K562 (cell line): ENCODE measurements around the gene BICC1. TPM values are rescaled to one million over a fixed set of nuclear protein-coding genes. Genes with fewer than 3 reads are reported as not detected.

Experiments
- ATAC-seq: fragments of 200-7000 bp; cut with Tn5 transposase; 3 replicates; pipeline ENCODE4 v1.9.1; 2020; ENCODE audit warnings: moderate library complexity
- BruUV-seq: library from RNA; stranded (reverse); fragments of 400-500 nt; replicated peaks from 2 replicates; lab custom pipeline; 2021; lab: Mats Ljungman, UMichigan
- CTCF ChIA-PET: fragments of 300-600 bp; formaldehyde crosslinking; extraction: SDS; loops from one replicate; lab custom pipeline; 2021; ENCODE audit warnings: low intra/inter-chr PET ratio; lab: Yijun Ruan, JAX
- POLR2A ChIA-PET: fragments of 300-600, 350-650 bp; sonication (Branson Sonifier 250); formaldehyde crosslinking; extraction: SDS; loops from one replicate; lab custom pipeline; 2021; ENCODE audit warnings: antibody characterized with exemption, inconsistent platforms; lab: Yijun Ruan, JAX
- DNase-seq, 4 experiments: peaks; one replicate each; pipeline versions ENCODE4 v3.0.0 to v3.0.0-alpha.2; 2011 to 2018; ENCODE audit warnings: low spot score in 3 of 4, mixed read lengths in 3 of 4; ENCODE audit errors: extremely low read depth in 1 of 4
- FAIRE-seq: peaks from 2 replicates; lab custom pipeline; 2011; peaks lifted over from hg19 to GRCh38; lab: Jason Lieb, UNC
- H2AFZ ChIP-seq: 2 replicates; pipeline ENCODE4 v1.6.0; 2011; ENCODE audit warnings: low read depth, low read length, control low read depth, inconsistent platforms
- H3K27ac ChIP-seq: fragments of 200-600 bp; 3 replicates; pipeline ENCODE4 v1.8.0; 2011; ENCODE audit warnings: low read depth, mild to moderate bottlenecking, control low read depth, inconsistent platforms, low read length, moderate library complexity, mixed read lengths; ENCODE audit errors: extremely low read depth
- H3K27me3 ChIP-seq, 2 experiments: fragments of 300-600 bp in 1 of 2; 2 replicates in 1 of 2; 3 replicates in 1 of 2; pipeline versions ENCODE4 v1.6.0 to v1.8.0; 2011; ENCODE audit warnings: inconsistent platforms in 2 of 2, low read length in 2 of 2, mild to moderate bottlenecking in 1 of 2, mixed read lengths in 1 of 2, moderate library complexity in 1 of 2; ENCODE audit not compliant: control insufficient read depth in 2 of 2, insufficient read depth in 2 of 2
- H3K36me3 ChIP-seq: fragments of 300-600 bp; 3 replicates; pipeline ENCODE4 v1.8.0; 2011; ENCODE audit warnings: mild to moderate bottlenecking, low read length, inconsistent platforms; ENCODE audit not compliant: control insufficient read depth, insufficient read depth
- H3K4me1 ChIP-seq, 2 experiments: fragments of 200-600 bp in 1 of 2; replicated peaks in 1 of 2; 2 replicates in 1 of 2; 3 replicates in 1 of 2; pipeline versions ENCODE4 v1.5.1 to v1.8.0; 2011; ENCODE audit warnings: inconsistent platforms in 2 of 2, low read length in 2 of 2, mild to moderate bottlenecking in 1 of 2, mixed read lengths in 1 of 2, moderate library complexity in 1 of 2; ENCODE audit not compliant: control insufficient read depth in 2 of 2, insufficient read depth in 2 of 2
- H3K4me2 ChIP-seq: 2 replicates; pipeline ENCODE4 v1.6.1; 2011; ENCODE audit warnings: low read length, control low read depth, inconsistent platforms, mixed read lengths; ENCODE audit not compliant: insufficient read depth
- H3K4me3 ChIP-seq: fragments of 200-600 bp; sonication (generic), shearing (Covaris generic); 2 replicates; pipeline ENCODE4 v1.5.1; 2016; ENCODE audit warnings: control low read depth, inconsistent platforms
- H3K79me2 ChIP-seq: fragments of 200-600 bp; 3 replicates; pipeline ENCODE4 v1.8.0; 2011; ENCODE audit warnings: low read length, inconsistent platforms; ENCODE audit not compliant: control insufficient read depth, insufficient read depth
- H3K9ac ChIP-seq, 2 experiments: 2 replicates each; pipeline versions ENCODE4 v1.6.0 to v1.6.1; 2011; ENCODE audit warnings: low read depth in 2 of 2, low read length in 2 of 2, control low read depth in 1 of 2, inconsistent platforms in 1 of 2, mild to moderate bottlenecking in 1 of 2, mixed read lengths in 1 of 2; ENCODE audit not compliant: insufficient read depth in 1 of 2
- H3K9me1 ChIP-seq: one replicate; pipeline ENCODE4 v1.6.0; 2011; ENCODE audit warnings: inconsistent platforms, mild to moderate bottlenecking, low read length, moderate library complexity; ENCODE audit not compliant: control insufficient read depth, insufficient read depth
- H3K9me3 ChIP-seq: replicated peaks from 2 replicates; pipeline ENCODE4 v1.5.1; 2011; ENCODE audit warnings: low read depth, low read length, inconsistent platforms; ENCODE audit not compliant: control insufficient read depth, insufficient read depth
- H4K20me1 ChIP-seq: replicated peaks from 2 replicates; pipeline ENCODE4 v1.6.1; 2011; ENCODE audit warnings: low read length, inconsistent platforms, mixed read lengths; ENCODE audit not compliant: control insufficient read depth, insufficient read depth
- FOXO4 ChIP-seq: fragments of 450-650 bp; formaldehyde crosslinking; IDR thresholded peaks from 2 replicates; pipeline ENCODE4 v1.4.0; 2020; ENCODE audit warnings: mild to moderate bottlenecking, moderate library complexity
- FOXP1 ChIP-seq: sonication (generic); formaldehyde crosslinking; IDR thresholded peaks from 2 replicates; pipeline ENCODE4 v1.8.0; 2022; ENCODE audit warnings: mild to moderate bottlenecking, missing genetic modification reagents
- IRF2 ChIP-seq: sonication (generic); formaldehyde crosslinking; IDR thresholded peaks from 2 replicates; pipeline ENCODE4 v1.8.1; 2022; ENCODE audit warnings: mild to moderate bottlenecking, missing genetic modification reagents
- KDM2B ChIP-seq: fragments of 250-450 bp; sonication (Bioruptor Pico); IDR thresholded peaks from 2 replicates; pipeline ENCODE4 v1.8.0; 2021; ENCODE audit warnings: mild to moderate bottlenecking, moderate library complexity
- POLR2AphosphoS2 ChIP-seq: IDR thresholded peaks from 2 replicates; pipeline ENCODE4 v1.6.1; 2012; ENCODE audit warnings: low read length, improper control_type of control experiment
- RUNX1 ChIP-seq: sonication (generic); IDR thresholded peaks from 2 replicates; pipeline ENCODE4 v1.6.1; 2016; ENCODE audit warnings: antibody characterized with exemption, low read depth
- SFPQ ChIP-seq: fragments of 200-400 bp; formaldehyde crosslinking; IDR thresholded peaks from 2 replicates; pipeline ENCODE4 v1.6.1; 2017; ENCODE audit warnings: mild to moderate bottlenecking, low read depth, low read length, moderate library complexity
- STAT5A ChIP-seq: IDR thresholded peaks from 2 replicates; pipeline ENCODE4 v1.6.1; 2012; ENCODE audit warnings: low read length, inconsistent platforms, borderline replicate concordance
- ZNF217 ChIP-seq: sonication (generic); formaldehyde crosslinking; IDR thresholded peaks from 2 replicates; pipeline ENCODE4 v1.8.0; 2022; ENCODE audit warnings: mild to moderate bottlenecking, missing genetic modification reagents
- ZNF408 ChIP-seq: fragments of 250-450 bp; sonication (Bioruptor Pico); IDR thresholded peaks from 2 replicates; pipeline ENCODE4 v1.4.0; 2020; ENCODE audit warnings: low read depth, mild to moderate bottlenecking, moderate library complexity
- WGBS: fragments of 100-300 bp; shearing (Covaris generic); methylation state at CpG from one replicate; pipeline ENCODE4 v1.1.6; 2016; ENCODE audit warnings: low coverage, mixed read lengths; ENCODE audit not compliant: insufficient coverage; ENCODE audit errors: missing lambda C conversion rate; 5-methylcytosine and 5-hydroxymethylcytosine counted together
- in situ Hi-C: fragments of 300-500 bp; cut with MboI; formaldehyde crosslinking; loops from 4 replicates; pipeline ENCODE4 v1.15.0; 2018; ENCODE audit warnings: inconsistent platforms, mixed read lengths
- intact Hi-C: fragments of 100-400 bp; cut with micrococcal nuclease; formaldehyde crosslinking; loops from 2 replicates; pipeline ENCODE4 v1.14.2; 2022
- polyA plus RNA-seq, 8 experiments: library from polyadenylated mRNA; depleted of rRNA in 4 of 8; stranded (reverse) in 5 of 8; unstranded in 3 of 8; fragments of >200 nt; fragmentation: Nextera tagmentation in 2 of 8; fragmentation: Illumina TruSeq in 1 of 8; extraction: Ambion mirVana in 2 of 8; extraction: Trizol in 1 of 8; gene quantifications; 2 replicates each; pipeline versions ENCODE4 v1.2.1 to v1.2.3, GENCODE V29; 2011 to 2014; ENCODE audit warnings: inconsistent platforms in 1 of 8, missing spikeins in 1 of 8
- total RNA-seq, 7 experiments: library from RNA; depleted of rRNA in 6 of 7; stranded (reverse); fragments of >200 nt in 6 of 7; fragmentation: Illumina TruSeq in 2 of 7; extraction: Trizol in 2 of 7; gene quantifications; 2 replicates each; pipeline versions ENCODE4 v1.2.1 to v1.2.3, GENCODE V29; 2011 to 2021; ENCODE audit warnings: low replicate concordance in 1 of 7
- TF ChIP-seq, protein P1 (sequence below): fragments of 250-450 bp; sonication (Bioruptor Pico); IDR thresholded peaks from 2 replicates; pipeline ENCODE4 v1.4.0; 2020; ENCODE audit warnings: mild to moderate bottlenecking, moderate library complexity, borderline replicate concordance
- TF ChIP-seq, protein P2 (sequence below): fragments of 450-650 bp; IDR thresholded peaks from 2 replicates; pipeline ENCODE4 v1.7.1; 2018; ENCODE audit warnings: mild to moderate bottlenecking, low read depth; ENCODE audit not compliant: partially characterized antibody
- TF ChIP-seq, protein P3 (sequence below): fragments of 250-450 bp; sonication (Bioruptor Pico); IDR thresholded peaks from 2 replicates; pipeline ENCODE4 v1.8.0; 2021; ENCODE audit warnings: mild to moderate bottlenecking, moderate library complexity

Gene BICC1
- total and polyA plus RNA-seq, 9 of the 15 experiments (the other 6 are each of a cell fraction or from before 2014, with no cell fraction given): not detected

DNA sequence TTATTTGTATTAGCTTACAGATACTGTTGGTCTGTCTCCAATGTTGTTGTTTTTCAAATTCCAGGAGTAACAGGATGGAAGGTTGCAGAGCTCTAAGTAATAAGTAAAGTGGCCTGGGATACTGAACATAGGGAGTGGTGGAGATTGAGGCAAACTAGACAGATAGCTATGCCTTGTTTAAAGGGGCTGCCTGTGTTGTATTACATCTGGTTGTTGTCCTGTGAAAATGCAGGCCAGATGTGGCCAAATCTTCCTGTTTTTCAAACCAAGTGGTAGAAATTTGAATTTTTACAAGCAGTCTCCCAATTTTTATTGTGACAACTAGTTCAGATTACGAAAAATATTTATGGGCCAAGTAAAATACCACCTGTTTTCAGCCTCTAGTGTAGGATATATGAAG, 33.5 kb downstream of the BICC1 start:
- WGBS: 5% methylated on average over 1 of the region's 1 CpG
- TF ChIP-seq RUNX1 (no peak), ZNF217 (no peak), IRF2 (CRISPR knock-in tag) (no peak), ZNF408 (no peak), FOXP1 (no peak), SFPQ (no peak), FOXO4 (CRISPR knock-in tag) (no peak), KDM2B (CRISPR knock-in tag) (no peak), STAT5A (no peak), POLR2AphosphoS2 (no peak)
- TF ChIP-seq, protein P1, sequence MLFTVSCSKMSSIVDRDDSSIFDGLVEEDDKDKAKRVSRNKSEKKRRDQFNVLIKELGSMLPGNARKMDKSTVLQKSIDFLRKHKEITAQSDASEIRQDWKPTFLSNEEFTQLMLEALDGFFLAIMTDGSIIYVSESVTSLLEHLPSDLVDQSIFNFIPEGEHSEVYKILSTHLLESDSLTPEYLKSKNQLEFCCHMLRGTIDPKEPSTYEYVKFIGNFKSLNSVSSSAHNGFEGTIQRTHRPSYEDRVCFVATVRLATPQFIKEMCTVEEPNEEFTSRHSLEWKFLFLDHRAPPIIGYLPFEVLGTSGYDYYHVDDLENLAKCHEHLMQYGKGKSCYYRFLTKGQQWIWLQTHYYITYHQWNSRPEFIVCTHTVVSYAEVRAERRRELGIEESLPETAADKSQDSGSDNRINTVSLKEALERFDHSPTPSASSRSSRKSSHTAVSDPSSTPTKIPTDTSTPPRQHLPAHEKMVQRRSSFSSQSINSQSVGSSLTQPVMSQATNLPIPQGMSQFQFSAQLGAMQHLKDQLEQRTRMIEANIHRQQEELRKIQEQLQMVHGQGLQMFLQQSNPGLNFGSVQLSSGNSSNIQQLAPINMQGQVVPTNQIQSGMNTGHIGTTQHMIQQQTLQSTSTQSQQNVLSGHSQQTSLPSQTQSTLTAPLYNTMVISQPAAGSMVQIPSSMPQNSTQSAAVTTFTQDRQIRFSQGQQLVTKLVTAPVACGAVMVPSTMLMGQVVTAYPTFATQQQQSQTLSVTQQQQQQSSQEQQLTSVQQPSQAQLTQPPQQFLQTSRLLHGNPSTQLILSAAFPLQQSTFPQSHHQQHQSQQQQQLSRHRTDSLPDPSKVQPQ: no peak
- TF ChIP-seq, protein P2, sequence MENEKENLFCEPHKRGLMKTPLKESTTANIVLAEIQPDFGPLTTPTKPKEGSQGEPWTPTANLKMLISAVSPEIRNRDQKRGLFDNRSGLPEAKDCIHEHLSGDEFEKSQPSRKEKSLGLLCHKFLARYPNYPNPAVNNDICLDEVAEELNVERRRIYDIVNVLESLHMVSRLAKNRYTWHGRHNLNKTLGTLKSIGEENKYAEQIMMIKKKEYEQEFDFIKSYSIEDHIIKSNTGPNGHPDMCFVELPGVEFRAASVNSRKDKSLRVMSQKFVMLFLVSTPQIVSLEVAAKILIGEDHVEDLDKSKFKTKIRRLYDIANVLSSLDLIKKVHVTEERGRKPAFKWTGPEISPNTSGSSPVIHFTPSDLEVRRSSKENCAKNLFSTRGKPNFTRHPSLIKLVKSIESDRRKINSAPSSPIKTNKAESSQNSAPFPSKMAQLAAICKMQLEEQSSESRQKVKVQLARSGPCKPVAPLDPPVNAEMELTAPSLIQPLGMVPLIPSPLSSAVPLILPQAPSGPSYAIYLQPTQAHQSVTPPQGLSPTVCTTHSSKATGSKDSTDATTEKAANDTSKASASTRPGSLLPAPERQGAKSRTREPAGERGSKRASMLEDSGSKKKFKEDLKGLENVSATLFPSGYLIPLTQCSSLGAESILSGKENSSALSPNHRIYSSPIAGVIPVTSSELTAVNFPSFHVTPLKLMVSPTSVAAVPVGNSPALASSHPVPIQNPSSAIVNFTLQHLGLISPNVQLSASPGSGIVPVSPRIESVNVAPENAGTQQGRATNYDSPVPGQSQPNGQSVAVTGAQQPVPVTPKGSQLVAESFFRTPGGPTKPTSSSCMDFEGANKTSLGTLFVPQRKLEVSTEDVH: no peak
- TF ChIP-seq, protein P3, sequence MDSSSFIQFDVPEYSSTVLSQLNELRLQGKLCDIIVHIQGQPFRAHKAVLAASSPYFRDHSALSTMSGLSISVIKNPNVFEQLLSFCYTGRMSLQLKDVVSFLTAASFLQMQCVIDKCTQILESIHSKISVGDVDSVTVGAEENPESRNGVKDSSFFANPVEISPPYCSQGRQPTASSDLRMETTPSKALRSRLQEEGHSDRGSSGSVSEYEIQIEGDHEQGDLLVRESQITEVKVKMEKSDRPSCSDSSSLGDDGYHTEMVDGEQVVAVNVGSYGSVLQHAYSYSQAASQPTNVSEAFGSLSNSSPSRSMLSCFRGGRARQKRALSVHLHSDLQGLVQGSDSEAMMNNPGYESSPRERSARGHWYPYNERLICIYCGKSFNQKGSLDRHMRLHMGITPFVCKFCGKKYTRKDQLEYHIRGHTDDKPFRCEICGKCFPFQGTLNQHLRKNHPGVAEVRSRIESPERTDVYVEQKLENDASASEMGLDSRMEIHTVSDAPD (CRISPR knock-in tag): no peak

More for the DNA sequence above, 33.5 kb downstream of the BICC1 start:
- Histone ChIP-seq H3K4me2 (no peak overlapping the region), H3K27me3 (no peaks in the 10 kb centered on the region), H3K9me1 (no peaks in the 10 kb centered on the region), H3K79me2 (no peaks in the 10 kb centered on the region), H2AFZ (no peak overlapping the region), H3K27ac (no peak overlapping the region), H3K36me3 (no peaks in the 10 kb centered on the region), H3K9me3 (no peaks in the 10 kb centered on the region), H3K9ac (no peak overlapping the region), H3K4me1 (no peaks in the 10 kb centered on the region), H3K4me3 (no peak overlapping the region), H4K20me1 (no peaks in the 10 kb centered on the region)
- POLR2A ChIA-PET: no interaction called here
- intact Hi-C loops (no loop called here), in situ Hi-C loops (no loop called here)
- no TSS peak for BruUV-seq
- CTCF ChIA-PET: no interaction called here
- no peak for ATAC-seq
- DNase-seq: no peak
- FAIRE-seq: no peak
